Fibroblast of skin of left biceps (primary cell): ENCODE measurements around the gene TMEM190.
A peak's percentile ranks its signal among the peaks of the same experiment; 100 is the strongest.
"Not testable (repeated sequence)": the region's sequence is repeated elsewhere in the genome, so short reads cannot be mapped to it uniquely, and the experiment has no call there.

Experiments
- DNase-seq, 2 experiments: peaks; one replicate each; pipeline ENCODE4 v3.0.0-alpha.2; 2013; ENCODE audit warnings: low read depth in 2 of 2

TMEM190 gene

DNA sequence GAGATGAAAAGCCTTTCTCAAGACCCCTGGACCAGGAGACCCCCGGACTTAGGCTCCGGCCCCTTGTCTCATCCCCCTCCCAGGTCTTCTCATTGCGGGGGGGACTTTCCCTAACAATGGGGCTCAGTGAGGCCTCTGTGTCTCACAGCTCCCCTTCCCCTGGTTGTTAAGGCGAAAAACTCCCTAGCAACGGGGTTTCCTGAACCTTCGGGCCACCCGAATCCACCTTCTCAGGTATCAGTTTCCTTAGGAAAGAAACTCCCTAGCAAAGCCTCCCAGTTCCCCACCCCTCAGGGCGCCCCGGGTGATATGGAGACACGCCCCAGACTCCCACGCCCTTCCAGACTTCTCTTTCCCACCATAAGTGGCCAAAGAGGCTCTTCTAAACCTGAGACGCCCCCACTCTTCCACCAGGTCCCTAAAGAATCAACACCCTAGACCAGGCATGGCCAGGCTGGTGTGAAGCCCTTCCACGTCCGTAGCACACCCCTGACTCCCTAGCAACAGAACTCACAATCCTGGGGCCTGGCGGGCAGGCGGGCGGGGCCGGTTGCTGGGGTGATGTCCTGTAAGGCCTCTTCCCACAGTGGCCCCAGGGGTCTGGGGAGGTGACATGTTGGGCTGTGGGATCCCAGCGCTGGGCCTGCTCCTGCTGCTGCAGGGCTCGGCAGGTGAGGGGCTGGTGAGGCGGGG is at the start of gene TMEM190:
TMEM190 (plus strand) TSS at position 586 of the 693 bp plus-strand sequence; CDS start at position 614, 28 bp downstream.
- no peak for DNase-seq

DNA sequence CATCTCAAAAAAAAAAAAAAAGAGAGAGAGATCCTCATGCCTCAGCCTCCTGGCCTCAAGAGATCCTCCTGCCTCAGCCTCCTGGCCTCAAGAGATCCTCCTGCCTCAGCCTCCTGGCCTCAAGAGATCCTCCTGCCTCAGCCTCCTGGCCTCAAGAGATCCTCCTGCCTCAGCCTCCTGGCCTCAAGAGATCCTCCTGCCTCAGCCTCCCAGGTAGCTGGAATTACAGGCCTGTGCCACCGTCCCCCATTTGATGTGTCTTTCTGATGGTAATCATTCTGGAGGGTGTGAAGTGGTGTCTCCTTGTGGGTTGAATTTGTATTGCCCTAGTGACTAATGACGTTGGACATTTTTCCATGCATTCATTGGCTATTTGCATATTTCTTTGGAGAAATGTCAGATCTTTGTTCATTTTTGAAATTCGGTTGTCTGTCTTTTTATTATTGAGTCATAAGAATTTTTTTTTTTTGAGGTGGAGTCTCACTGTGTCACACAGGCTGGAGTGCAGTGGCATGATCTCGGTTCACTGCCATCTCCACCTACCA is 47.8 kb upstream of the TMEM190 start:
- not testable (repeated sequence) for DNase-seq

DNA sequence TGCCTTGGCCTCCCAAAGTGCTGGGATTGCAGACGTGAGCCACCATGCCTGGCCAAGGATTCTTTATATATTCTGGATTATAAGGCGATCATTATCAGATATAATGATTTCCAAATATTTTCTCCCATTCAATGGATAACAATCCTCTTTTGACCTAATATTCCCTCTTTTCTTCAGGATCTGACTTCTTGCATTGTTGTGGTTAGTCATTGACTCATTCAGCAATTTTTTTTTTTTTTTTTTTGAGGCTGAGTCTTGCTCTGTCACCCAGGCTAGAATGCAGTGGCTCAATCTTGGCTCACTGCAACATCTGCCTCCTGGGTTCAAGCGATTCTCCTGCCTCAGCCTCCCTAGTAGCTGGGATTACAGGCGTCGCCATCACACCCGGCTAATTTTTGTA is 46.8 kb upstream of the TMEM190 start:
- DNase-seq, result not testable (repeated sequence)

DNA sequence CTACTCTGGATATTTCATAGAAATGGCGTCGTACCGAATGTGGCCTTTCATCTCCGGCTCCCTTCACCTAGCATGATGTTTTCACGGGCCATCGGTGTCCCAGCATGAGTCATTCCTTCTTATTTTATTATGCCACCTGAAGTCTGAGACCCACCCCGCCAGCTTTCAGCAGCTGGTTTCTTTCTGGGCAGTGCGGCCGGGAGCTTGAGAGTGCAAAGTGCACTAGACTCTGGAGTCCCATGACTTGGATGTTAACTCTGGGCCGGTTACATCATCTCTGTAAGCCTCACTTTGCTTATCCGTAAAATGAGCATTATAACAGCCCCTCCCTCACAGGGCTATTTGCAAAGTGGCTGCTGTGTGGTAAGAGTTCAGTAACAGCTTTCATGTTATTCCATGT is 42.8 kb upstream of the TMEM190 start:
- no peak for DNase-seq

DNA sequence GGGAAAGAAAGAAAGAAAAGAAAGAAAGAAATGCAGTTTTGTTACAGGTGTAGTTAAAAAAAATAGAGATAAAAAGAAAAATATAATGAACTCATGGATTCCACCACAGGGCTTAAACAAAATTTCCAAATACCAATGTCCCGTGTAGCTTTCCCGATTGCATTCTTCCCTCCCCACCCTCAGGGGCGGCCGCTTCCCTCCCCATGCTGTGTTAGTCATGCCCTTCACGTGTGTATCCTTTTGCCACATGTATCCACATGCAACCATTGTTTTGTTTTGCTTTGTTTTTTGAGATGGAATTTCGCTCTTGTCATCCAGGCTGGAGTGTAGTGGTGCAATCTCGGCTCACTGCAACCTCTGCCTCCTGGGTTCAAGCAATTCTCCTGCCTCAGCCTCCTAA is 40.5 kb upstream of the TMEM190 start:
- no peak for DNase-seq

DNA sequence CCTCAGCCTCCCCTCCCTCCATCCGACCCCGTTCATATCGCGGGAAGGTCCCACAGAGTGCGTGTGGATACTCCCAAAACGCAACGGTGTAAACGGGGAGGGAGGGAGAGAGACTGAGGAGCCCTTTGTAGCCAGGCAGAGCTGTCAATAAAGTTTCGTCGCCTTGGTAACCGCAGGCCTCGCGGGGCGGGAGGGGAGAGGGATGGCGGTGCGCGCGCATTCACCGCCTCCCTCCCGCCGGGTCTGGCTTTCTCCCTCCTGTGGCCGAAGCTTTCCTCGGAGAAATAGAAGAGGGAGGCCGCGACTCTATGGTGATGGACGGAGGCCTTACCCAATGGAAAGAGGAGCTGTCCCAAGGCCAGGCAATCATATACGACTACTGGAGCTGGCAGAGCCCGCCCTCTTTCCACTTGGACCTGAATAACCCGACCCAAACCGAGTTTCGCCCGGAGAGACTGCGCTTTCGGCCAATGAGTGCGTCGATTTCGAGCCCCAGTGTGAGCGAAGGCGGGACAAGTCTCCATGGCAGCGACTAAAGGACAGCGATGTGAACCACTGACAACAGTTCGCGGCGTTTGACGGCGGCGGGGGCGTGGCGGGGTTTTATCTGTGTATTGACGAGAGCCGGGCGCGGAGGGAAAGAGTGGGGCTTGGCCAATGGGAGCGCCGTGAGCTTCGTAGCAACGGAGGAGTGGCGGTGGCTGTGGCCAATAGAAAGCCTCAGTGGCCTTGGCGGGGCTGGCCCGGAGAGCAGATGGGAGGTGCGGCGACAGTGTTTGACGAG is 37.3 kb upstream of the TMEM190 start, which contains the start of gene KMT5C:
KMT5C (plus strand) TSS at position 772 of the 784 bp plus-strand sequence. CDS start 2,061 bp downstream, outside the sequence.
- peak; percentile 100 for DNase-seq

DNA sequence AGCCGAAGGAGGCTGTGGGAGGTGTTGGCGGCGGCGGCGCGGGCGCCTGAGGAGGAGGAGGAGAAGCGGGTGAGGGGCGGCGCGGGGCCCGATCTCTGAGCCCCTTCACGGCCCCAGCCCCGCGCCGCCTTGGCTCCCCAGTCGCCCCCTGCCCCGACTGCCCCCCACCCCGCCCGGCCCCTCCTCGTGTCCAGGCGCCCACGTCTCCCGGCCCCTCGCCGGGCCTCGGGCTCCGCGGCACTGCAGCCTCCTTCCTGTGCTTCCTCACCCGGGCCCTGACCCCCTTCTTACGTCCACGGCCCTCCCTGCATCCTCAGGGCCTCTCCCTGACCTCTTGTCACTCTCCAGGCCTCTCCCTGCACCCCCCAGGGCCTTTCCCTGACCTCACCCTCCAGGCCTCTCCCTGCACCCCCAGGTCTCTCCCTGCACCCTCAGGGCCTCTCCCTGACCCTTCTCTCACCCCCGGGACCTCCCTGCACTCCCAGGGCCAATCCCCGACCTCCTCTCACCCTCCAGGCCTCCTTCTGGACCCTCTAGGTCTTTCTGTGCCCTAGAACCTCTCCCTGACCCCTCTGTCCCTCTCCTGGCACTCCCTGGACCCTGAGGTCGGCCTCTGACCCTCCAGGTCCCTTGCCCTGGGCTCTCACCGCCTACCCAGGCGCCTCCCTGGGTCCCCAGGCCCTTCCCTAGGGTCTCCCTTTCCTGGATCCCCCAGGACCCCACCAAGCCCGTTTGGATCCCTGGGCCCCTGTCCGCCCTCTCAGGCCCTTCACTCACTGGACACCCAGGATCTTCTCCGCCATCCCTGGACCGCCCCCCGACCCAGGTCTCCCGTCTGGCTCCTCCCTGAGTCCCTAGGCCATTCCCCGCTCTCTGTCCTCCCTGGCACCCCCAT is 36.5 kb upstream of the TMEM190 start:
- DNase-seq, result no peak

DNA sequence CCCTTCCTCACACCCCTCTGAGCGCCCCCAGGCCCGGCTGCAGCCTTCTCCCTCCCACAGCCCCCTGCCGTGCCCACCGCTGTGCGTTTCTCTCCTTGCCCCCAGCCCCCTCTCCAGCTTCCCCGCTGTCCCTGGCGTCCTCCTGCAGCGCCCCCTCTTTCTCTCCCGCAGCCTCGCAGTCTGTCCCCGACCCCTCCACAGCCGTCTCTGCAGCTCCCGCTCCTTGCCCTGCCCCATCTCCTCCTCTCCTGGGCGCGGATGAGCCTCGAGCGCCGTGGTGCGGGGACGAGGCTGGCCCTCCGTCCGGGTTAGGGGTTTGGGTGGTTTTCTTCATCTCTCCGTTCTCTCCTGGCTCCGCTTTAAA is 35.9 kb upstream of the TMEM190 start:
- DNase-seq, result no peak

DNA sequence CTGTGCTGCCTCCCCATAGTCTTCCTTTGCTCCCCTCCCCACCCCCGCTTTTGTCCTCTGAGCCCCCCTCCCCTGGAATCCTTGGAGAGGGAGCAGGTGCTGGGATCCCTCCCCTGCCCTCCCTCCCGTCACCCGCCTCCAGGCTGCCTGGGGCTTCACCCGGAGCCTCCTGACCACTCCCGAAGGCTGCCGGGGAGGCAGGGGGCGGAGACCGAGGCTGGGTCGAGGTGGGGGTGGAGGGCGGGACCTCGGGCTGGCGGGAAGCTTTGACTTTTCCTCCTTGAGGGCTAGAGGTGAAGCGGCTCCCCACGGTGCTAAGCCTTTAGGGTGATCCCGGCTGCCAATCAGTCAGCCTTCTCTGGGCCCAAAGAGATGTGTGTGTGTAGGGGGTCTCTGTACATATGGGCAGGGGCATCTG is 35.4 kb upstream of the TMEM190 start:
- DNase-seq, result no peak

DNA sequence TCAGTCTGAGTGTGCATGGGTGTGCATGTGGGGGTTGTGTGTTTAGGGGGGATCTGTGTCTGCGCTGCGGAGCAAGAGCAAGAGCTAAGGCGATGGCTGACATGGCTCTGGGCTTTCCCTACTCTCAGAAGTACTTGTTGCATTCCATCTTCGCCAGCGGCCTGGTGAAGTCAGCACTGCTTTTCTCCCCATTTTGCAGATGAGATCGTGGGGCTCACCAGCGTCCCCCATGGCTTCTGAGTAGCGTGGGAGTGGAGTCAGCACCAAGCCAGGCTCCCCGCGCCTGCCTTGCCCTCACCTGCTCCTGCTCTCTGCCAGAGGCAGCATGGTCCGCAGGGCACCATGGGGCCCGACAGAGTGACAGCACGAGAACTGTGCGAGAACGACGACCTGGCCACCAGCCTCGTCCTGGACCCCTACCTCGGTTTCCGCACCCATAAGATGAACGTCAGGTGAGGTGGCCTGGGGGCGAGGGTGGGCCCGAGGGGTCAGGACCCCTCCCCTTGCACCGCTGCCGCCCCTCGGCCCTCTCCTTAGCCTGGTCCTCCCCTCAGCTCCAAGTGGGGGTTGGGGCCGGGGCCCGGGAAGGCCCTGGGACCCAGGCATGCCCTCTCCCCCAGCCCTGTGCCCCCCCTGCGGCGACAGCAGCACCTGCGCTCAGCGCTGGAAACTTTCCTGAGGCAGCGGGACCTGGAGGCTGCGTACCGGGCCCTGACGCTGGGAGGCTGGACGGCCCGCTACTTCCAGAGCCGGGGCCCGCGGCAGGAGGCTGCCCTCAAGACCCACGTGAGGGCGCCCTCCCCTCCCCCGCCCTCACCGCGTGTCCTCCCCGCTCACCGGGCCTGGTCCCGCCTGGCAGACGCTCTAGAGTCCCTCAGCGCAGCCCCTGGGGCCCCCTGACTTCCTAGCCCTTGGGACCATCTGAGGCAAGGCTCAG is 34.8 kb upstream of the TMEM190 start:
- no peak for DNase-seq

DNA sequence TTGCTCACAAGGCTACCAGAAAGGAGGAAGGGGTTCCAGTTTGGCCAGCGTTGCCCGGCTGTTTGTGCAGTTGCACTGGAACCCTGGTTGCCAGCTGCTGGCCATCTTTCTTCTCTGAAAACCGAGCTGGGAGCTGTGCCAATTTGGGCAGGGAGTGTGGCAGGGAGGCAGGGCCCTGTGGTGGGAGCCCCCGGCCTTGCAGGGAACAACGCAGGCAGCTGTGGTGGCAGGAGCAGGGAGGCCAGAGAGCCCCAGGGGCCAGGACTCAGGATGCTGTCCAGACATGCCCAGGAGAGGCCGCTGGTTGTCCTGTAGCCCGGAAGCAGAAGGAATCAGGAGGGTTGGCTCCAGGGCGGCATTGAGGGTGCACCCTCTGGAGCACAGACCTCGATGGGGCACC is 32.2 kb upstream of the TMEM190 start:
- DNase-seq, result no peak

DNA sequence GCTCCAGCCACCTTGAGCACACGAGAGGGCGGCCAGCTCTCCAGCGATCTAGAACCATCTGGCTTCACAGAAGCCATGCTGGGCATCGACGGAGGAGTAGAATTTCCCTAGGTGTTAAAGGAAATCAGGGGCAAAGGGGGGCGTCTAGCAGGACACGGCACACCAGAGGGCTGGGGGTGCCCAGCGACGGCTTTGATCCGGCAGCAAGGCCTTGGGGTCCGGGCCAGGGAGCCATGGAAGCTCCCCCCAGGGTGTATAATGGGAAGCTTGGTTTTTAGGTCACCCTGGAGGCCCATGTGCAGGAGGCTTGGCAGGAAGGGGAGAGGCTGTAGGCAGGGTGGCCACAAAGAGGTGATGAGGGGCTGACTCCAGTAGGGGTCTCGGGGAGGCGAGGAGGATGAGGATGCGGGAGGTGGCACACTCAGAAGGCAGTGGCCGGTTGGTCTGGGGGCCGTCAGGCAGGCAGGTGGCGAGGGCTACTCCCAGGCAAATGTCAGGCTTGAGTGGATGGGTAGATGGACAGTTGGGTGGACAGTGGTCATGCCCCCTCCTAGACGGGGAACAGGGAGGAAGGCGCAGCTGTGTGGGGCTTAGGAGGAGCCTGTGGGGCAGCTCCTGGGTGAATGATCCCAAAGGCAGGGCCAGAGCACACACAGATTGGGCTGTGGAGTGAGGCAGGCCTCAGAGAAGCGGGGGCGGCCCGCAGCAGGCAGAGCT is 31.4 kb upstream of the TMEM190 start:
- DNase-seq, result no peak

DNA sequence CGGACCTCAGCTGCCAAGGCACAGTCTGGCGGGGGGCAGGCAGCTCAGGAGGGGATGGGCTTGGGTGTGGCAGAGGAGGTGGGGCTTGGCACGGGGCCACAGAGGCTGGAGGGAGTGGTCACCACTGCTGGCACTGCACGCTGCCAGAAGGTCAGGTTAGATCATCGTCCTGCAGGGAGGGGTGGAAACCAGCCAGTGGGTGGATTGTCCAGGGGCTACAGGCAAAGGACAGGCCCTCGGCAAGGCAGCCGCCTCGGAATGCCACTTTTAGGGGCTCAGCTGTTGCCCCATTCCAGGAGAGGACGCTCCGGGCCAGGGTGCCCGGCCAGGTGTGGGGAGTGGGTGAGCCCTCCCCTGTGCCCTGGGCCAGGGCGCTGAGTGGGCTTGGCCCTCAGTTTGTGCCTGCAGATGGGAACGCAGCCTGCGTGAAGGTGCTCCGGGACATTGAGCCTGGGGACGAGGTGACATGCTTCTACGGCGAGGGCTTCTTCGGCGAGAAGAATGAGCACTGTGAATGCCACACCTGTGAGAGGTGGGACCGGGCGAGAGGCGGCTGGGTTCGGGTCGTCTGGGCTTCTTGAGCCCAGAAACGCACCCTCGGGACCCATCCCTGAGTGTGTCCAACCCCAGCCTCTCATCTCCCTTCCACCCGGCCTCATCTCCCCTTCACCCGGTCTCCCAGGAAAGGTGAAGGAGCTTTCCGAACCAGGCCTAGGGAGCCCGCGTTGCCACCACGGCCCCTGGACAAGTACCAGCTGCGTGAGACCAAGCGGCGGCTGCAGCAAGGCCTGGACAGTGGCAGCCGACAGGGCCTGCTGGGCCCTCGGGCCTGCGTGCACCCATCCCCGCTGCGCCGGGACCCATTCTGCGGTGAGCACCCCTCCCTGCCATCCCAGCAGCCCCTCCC is 30.6 kb upstream of the TMEM190 start:
- no peak for DNase-seq

DNA sequence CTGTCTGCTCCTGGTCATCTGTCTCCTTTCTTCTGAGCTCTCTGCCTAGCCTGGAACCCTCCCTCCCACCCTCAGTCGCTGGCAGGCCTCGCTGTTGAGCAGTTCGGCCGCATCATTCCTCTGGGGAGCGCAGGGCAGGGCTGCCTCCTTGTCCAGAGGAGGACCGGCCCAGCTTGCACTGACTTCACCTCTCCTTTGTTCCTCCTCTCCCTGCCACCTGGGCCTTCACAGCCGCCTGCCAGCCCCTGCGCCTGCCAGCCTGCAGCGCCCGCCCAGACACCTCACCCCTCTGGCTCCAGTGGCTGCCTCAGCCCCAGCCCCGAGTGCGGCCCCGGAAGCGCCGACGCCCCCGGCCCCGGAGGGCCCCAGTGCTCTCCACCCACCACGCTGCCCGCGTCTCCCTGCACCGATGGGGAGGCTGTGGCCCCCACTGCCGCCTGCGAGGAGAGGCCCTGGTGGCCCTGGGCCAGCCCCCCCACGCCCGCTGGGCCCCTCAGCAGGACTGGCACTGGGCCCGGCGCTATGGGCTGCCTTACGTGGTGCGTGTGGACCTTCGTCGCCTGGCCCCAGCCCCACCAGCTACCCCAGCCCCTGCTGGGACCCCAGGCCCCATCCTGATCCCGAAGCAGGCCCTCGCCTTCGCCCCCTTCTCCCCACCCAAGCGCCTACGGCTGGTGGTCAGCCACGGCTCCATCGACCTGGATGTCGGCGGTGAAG is 29.7 kb upstream of the TMEM190 start:
- no peak for DNase-seq

DNA sequence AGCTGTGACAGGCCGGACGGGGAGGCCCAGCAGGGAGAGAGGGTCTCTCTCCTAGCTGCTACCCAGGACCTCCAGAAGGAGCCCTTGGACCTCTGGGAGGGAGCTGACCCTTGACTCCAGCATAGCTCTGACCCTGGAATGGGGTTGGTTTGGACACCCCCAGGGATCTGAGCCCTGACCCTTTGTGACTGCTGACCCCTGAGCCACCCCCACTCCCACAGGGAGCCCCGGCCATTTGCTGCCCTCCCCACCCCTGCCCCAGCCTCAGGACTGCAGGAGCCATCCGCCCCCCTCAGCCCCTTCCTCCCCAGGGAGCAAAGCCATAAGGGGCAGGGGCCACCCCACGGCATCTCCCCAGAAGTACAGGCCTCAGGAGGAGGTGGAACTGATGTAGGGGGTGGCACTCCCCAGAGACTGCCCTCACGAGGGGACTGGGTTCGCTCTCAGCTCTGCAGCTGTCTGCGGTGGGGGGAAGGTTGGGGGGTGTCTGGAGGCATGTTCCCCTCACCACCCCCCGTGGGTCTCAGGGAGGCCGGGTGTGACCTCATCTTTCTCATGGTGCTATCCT is 29.1 kb upstream of the TMEM190 start:
- DNase-seq, result no peak

DNA sequence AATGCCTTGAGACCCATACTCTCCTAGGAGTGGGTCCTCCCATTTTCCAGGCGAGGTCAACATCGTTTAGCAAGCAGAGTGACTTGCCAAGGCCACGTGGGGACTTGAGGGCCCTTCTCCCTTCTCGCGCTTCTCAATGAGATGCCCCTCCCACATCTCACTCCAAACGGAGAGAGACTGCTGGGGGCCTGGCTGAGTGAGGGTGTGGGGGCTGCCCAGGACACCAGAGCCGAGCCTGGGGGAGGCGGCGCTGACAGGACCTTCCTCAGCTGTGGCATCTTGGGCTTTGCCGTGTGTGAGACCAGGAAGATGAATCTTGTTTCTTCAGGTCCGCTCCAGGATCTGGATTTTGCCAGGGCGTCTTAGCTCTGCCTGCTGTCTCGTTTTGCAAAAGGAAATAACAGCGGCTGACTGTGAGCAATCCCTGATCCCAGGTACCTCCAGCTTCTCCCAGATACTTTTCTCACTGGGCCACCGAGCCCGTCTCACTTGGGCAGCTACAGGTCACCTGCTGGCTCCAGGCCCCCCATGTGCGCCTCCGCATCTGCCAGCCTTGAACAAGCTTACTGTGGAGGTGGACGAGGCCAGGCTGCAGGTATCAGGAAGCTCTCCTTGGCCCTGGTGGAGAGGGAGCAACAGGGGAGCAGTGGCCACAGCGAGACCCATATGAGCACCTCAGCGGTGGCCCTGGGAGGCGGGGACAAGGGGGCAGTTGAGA is 28.1 kb upstream of the TMEM190 start:
- DNase-seq, result no peak

DNA sequence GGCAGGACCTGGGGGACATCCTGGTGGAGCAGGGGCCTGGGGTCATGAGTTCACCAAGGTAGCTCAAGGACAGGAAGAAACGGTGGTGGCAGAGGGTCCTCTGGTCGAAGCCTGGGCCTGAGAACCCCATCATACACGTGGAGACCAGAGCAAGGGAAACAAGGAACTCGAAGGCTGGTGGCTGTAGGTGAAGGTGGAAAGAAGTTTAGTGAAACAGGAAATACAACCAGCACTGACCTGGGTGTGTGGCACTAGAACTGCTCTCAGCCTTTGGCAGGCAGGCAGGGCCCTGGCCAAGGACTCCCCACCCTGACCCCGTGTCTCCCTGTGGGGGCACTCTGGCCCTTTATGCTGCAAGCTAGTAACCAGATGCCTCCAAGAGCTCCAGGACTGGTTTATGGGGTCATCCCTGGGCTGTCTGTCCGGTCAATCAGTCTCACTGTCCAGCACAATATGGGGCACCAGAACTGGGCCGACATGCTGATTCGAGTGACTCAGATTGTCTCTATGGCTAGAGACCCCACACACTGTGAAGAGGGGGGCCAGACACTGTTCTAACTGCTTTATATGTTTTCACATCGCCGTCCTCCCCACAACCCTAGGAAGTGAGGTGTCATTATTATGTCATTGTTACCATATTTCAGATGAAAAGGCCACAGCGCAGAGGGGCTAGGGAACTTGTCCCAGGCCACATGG is 25.9 kb upstream of the TMEM190 start:
- no peak for DNase-seq
